Activated gamma-delta T cell (primary cell): ENCODE data around the gene ARL5A.

Experiments used
- DNase-seq: peaks from one replicate; lab custom pipeline; 2025; lab: John Stamatoyannopoulos, UW

ARL5A gene

GRCh38 chr2:151766437-151767153, 61.6 kb downstream of the ARL5A start:
- no peak for DNase-seq

GRCh38 chr2:151765760-151766410, 62.3 kb downstream of the ARL5A start:
- DNase-seq: no peak

GRCh38 chr2:151762694-151763093, 65.5 kb downstream of the ARL5A start:
- DNase-seq: no peak

GRCh38 chr2:151761687-151762086, 66.5 kb downstream of the ARL5A start:
- DNase-seq: no peak

GRCh38 chr2:151761193-151761592, 67.0 kb downstream of the ARL5A start:
- no peak for DNase-seq

- no peak for DNase-seq
These were observed 68.0 kb downstream of the ARL5A start for GRCh38 chr2:151760139-151760650.

GRCh38 chr2:151758744-151759143, 69.5 kb downstream of the ARL5A start:
- no peak for DNase-seq

- no peak for DNase-seq
These were observed 70.4 kb downstream of the ARL5A start for GRCh38 chr2:151757861-151758260.

- DNase-seq: no peak
These were observed 71.4 kb downstream of the ARL5A start for GRCh38 chr2:151756820-151757219.

- no peak for DNase-seq
These were observed 73.8 kb downstream of the ARL5A start for GRCh38 chr2:151754253-151754897.

- no peak for DNase-seq
These were observed 74.7 kb downstream of the ARL5A start for GRCh38 chr2:151753540-151753939.
